Stimulated activated CD8-positive, alpha-beta memory T cell treated with anti-CD3 and anti-CD28 coated beads, Interleukin-4, amount 100 ng/mL, for 24 hours (primary cell): Measurements from ENCODE around the gene PMPCA.

Source experiments
- DNase-seq: peaks from one replicate; pipeline ENCODE4 v3.0.0-alpha.2; 2020; ENCODE audit warnings: low read depth

PMPCA gene

DNA sequence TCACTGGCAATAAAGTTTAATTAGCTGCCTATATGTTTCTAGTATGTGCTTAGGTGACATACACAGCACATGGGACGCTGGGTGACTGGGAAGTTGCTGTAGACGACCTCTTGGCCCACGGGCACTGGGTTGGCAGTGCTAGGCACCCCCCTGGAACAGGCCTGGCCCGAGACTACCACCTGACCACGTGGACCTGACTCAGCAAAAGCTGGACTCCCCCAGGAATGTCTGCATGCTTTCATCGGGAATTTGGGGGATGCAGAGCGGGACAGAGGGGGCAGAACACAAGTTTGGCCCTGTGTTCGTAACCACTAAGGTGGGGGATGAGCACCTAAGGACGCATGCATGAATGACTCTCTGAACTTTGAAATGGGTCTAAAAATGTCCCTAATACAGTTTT lies 45.8 kb downstream of the PMPCA start:
- DNase-seq, result no peak

DNA sequence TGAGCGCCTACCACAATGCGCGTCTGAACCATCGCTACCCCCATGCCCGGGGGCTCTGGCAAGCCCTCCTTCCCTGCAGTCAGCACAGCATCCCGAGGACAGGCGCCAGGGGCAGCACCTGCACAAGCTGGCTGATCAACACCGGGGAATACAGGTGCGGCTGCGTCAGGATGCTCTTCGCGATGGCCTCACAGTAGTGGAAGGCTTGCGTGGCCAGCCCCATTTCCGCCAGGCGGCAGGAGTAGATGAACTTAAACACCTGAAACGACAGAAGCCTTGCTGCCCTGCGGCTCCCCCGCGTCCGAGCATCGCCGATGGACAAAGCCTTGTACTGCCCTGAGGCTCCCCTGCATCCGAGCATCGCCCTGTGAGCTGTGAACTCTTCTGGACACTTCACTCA lies 46.9 kb downstream of the PMPCA start:
- no peak for DNase-seq

DNA sequence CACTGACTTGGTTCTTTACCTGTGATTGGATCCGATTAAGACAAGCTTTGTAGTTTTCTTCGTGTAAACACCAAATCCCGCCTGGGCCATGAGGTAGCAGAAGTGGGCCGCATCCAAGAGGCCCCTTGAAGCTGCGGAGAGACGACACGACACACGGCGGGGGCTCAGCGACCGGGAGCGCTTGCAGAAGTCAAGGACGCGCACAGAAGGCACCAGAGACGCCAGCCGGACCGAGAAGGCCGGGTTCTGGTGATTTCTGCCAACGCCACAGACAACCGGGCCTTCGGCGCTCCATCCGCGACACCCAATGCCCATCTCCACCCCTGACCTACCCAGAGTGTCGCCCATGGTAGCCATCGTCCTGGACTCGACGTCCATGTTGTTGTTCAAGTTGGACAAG lies 49.0 kb downstream of the PMPCA start:
- DNase-seq, result no peak

DNA sequence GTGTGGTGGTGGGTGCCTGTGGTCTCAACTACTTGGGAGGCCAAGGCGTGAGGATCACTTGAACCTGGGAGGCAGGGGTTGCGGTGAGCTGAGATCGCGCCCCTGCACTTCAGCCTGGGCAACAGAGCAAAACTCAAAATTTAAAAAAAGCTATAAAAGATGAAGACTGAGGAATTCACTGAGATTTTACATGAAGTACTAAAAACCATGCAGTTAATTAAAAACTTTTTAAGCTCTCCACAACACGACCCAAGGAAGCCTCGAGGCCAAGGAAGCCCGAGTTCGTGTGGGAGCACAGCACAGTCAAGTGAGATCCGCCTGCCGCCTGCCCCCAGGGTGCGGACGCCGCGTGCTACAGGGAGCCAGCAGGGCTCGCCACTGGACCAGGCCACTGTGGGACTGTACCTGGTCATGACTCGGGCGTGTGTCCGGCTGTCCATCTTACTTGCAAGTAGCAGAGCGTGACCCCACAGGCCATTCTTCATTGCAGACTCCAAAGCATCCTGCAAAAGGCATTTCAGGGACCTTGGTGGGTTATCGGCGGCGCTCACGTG lies 50.4 kb downstream of the PMPCA start:
- no peak for DNase-seq

DNA sequence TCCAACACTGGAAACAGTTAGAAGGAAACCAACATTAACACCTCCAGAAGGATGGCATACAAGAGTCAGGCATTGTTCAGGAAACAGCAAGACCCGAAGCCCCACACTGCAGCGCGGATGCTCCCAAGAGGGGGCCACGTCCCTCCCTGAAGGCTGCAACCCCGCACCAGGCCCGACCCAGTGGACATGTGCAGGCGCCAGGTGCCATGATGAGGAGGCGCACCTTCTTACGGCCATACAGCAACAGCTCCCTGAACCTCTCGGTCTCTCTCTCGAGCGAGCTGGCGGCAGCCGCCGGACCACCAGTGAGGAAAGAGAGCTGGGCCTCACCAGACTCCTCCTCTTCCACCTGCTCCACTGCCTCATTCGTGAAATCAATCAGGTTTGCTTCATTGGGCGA lies 52.2 kb downstream of the PMPCA start:
- no peak for DNase-seq

DNA sequence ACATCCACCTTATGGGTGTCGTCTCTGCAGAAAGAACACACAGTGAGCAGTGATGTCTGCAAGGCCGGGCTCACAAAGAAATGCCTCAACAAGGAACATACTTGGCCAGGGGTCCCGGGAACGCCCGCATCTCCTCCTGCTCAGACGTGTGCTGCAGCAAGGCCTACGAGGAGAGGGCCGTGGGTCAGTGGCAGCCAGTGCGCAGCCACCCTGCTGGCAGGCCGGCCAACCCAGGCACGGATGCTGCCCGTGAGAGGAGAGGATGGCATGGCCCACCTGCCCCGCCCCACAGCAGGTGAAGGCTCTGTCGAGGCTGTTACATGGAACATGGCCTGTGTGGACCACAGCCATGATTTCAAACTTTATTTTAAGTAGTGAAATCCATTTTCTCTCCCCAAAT lies 53.1 kb downstream of the PMPCA start:
- DNase-seq, result no peak

DNA sequence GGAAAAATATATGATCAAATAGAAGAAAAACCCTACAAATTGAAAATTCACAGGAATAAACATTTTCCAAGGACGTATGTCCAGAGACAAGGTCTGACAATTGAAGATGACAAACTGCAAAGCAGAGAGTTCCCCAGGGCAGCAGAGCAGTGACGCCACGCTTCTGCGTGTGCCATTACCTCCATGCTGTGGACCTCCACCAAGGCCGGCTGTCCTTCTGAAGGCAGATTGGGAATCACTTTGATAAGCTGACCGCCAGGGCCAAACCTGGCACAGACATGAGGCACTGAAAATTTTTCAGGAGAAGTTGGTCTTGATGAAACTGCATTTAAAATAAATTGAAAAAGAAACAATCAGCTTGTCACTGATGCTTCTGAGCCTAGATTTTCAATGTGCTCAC lies 53.8 kb downstream of the PMPCA start:
- no peak for DNase-seq

DNA sequence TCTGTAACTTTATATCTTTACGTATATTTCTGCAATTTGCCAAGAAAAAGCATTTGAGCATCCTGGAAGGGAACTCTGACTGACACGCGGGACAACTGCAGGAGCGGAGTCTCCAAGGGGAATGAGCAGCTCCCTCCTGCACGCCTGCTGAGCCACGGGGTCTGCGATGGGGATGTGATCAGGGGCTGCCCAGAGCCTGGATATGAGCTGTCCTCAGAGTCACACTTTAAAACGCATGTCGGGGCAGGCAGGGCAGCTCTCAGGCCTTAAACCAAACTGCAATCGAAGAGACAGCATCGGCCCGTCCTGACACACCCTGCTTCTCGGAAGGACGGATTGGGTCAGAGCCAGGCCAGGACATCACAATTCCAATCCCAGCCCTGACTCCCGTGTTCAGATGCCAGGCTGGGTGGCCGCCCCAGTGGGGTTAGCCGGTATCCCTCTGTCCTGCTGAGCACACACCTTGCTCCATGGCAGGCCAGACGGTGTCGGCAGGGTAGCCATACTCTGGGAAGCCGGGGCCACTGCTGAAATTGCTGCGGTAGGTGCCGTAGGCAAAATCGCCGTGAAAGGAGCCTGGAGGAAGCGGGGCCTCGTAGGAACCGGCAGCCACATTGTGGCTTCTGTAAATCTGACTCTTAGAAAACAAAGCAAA lies 55.2 kb downstream of the PMPCA start:
- DNase-seq, result no peak

DNA sequence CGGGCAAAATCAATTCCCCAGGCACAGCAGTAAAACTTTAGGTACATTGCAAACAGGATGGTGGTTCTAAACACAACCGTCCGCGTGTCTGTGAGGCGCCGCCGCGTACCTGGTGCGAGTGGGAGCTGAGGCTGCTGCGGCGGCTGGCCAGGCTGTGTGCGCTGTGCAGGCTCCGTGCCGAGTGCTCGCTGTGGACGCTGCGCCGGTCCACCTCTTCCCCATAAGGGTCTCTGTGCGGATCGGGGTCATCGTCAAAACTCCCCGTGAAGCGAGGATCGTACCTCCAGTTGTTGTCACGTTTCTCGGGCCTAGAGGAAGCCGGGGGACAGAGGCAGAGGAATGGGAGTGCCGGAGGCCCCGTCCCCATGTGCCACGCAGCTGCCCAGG lies 55.7 kb downstream of the PMPCA start:
- DNase-seq, result no peak

DNA sequence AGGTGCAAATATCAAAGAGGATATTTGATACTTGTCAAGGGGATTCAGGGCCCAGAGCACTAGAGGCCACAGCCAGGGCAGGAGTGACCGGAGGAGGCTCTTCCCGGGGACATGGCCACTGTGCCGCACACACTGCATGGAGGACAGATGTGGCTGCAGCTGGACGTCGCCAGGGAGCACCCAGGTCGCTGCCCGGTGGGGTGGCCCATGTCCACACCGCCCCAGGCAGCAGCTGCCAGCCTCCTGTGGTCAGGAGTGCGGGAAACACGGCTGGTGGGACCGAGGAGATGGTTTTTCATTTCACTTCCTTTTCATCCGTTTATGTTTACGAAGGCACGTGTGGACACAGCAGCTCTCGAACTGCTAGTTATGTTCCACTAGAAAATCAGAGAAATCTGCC lies 57.3 kb downstream of the PMPCA start:
- DNase-seq, result no peak

DNA sequence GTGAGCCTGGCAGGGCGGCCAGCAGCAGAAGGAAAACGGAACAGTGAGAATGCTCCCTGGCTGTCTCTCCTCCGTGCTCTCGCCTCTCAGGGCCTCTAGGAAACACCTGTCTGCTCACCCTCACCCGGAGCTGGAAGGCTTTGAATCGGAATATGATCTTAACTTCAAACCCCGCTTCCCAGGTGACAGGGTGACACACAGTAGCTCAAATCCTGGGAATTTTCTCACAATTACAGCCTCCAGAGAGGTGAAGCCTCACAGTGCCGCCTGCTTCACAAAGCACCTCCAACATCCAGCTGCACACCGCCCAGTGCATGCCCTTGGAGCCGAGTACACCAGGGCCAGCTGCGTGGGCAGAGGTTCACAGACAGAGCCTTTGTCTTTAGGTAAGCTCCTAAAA lies 59.9 kb downstream of the PMPCA start:
- no peak for DNase-seq

DNA sequence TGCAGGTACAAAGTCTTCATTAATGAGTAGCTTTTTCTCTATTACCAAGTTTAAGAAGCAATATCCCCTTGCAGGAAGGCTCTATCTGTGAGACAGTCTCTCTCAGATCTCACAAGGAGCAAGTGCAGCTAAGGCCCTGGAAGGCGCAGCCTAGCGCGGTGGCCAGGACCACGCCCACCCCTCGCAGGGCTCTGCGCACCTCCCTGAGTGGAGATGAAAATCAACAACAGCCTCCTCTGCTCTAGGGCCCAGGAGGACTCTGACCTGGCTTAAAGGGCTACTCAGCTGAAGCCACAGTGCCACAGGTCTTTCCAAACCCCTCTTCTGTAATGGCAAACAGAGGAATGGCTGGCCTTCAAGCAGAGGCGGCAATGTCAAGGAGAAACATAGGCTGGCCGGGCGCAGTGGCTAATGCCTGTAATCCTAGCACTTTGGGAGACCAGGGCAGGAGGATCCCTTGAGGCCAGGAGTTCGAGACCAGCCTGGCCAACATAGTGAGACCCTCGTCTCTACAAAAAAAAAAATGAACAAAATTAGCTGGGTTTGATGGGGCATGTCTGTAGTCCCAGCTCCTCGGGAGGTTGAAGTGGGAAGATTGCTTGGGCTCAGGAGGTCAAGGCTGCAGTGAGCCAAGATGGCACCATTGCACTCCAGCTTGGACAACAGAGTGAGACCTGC lies 60.5 kb downstream of the PMPCA start:
- no peak for DNase-seq

DNA sequence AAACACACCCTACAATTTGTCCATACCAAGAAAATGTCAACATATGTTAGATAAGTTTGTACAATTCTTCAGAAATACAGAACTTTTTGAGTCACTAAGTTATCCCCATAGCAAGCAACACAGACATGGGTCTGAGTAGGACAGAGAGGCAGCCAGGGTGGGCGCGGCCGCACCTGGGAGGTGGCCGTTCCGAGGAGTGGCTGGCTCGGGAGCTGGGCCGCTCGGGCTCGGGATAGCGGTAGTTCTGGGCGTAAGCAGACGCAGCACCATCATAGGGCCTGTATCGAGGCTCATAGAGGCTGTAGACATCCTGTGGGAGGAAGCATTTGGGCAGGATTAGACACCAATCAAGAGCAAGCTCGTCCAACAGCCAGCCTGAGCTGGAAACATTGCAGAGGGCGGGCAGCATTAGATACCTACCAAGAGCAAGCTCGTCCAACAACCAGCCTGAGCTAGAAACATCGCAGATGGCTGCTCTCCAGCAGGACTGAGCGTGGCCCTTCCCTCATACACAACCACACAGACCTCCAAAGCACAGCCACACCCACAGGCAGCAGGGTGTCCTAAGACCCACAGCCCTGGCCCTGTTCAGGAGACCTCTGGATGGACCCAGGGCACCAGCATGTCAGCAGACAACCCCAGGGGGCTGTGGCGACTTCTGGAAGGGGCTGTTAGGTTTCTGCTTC lies 61.5 kb downstream of the PMPCA start:
- no peak for DNase-seq

DNA sequence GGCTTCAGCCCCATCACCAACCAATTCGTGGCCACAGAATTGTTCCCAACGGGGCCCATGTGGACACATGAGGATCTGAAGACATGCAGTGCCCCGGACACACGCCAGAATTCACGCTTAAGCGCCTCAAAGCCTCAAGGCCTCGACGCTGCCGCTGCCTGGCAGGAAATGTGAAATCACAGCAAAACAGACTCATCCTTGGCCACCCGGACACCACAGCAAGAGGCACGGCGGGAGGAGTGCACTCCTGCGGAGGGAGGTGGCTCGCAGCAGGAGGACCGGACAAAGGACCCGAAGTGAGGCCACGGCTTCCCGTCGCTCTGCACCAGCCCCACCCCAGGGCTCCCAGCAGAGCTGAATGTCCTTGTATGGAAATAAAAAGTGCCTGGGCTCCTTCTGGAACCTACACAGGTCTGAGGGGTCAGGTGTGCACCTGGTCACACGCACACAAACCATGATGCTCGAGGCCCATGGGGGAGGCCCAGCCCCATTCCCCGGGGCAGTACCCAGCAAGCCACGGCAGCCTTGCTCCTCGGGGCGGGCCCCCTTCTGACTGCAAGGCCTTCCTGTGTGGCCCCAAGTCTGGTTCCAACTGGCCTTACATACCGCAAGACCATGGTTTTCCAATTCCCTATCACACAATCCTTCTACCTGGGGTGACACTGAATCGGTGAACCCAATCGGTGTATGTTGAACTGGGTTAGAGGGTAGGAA lies 62.3 kb downstream of the PMPCA start:
- no peak for DNase-seq

DNA sequence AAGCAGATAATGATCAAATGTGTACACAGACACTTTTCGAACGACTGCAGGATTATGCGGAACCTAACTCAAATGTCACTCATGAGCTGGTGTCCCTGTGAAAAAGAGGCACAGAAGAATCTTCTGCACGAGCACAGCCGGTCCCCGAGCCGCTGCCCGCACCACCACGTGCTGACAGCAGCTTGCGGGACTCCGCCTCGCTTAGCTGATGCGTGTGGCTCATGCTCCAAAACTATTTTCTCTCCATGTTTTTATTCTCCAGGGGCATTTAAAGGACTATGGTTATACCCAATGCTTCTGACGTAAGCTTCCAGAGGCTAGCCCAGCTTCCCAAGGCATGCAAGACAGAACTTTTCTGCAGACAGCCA lies 62.9 kb downstream of the PMPCA start:
- no peak for DNase-seq
